ENCODE data around the gene SH3PXD2A.

DNA sequence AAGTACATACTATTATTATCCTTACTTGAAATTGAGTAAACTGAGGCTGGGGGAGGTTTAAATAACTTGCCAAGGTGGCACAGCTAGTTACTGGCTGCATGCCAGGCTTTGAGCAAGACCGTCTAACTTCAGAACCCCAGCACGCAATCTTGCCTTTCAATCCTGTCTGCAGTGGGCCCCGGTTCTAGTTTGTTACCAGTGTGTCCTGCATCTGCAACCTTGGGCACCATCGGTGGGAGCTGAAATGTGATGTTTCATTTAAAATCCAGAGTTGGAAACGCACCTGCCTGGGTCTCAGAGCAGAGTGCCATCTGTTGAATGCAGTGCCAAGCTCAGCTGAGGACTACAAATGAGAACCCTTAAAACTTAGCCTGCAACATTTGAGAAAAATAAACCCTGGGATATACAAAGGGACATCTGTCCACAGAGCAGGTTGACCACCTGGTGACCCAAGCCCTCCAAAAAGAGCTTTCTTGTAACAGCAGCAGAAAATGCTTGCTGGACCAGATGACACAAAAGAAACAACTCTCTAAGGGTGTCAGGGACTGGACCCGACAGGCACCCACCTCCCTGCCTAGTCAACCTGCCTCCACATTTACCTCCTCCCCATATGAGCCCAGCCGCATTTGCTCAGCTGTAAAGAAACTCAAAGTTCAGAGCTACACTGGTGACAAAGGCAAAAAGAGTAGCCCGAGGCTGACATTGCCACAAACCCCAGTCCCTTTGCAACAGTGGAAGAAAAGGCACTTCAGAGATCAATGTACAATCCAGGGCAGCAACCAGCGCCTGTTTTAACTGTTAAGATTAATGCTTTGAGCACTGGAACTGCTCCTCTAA, 1.7 kb downstream of the SH3PXD2A start:
- TF ChIP-seq, protein P1, sequence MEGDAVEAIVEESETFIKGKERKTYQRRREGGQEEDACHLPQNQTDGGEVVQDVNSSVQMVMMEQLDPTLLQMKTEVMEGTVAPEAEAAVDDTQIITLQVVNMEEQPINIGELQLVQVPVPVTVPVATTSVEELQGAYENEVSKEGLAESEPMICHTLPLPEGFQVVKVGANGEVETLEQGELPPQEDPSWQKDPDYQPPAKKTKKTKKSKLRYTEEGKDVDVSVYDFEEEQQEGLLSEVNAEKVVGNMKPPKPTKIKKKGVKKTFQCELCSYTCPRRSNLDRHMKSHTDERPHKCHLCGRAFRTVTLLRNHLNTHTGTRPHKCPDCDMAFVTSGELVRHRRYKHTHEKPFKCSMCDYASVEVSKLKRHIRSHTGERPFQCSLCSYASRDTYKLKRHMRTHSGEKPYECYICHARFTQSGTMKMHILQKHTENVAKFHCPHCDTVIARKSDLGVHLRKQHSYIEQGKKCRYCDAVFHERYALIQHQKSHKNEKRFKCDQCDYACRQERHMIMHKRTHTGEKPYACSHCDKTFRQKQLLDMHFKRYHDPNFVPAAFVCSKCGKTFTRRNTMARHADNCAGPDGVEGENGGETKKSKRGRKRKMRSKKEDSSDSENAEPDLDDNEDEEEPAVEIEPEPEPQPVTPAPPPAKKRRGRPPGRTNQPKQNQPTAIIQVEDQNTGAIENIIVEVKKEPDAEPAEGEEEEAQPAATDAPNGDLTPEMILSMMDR (IDR thresholded peaks at IDR 0.05), result no peak
- no peak for TF ChIP-seq POLR2A (IDR thresholded peaks at IDR 0.05)
- TF ChIP-seq EP300 (IDR thresholded peaks at IDR 0.05), result no peak
